A549 (cell line): ENCODE measurements around the gene CMTM2.

Experiments used
- EP300 ChIP-seq, 2 experiments: fragments of >200 bp; sonication (Bioruptor Twin); formaldehyde crosslinking; IDR thresholded peaks; 2 replicates in 1 of 2; 3 replicates in 1 of 2; pipeline ENCODE4 v1.6.1; 2016 to 2017
- HDAC2 ChIP-seq: fragments of 200-600 bp; sonication (generic); IDR thresholded peaks from 2 replicates; pipeline ENCODE4 v1.6.1; 2016
- TF ChIP-seq, protein P1 (sequence below): fragments of >200 bp; sonication (Bioruptor Twin); formaldehyde crosslinking; IDR thresholded peaks from 3 replicates; pipeline ENCODE4 v1.5.1; 2016

DNA sequence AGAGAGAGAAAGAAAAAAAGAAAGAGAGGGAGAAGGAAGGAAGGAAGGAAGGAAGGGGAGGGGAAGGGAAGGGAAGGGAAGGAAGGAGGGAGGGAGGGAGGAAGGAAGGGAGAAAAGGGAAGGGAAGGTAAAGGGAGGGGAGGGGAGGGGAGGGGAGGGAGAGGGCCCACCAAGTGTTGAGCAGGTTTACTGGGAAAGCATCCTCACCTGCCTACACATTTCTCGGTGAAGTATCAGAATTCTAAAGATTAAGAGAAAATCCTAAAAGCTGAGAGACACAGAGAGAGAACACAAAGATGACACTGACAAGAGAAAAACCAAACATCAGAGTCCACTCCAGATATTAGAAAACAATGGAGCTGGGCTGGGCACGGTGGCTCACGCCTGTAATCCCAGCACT is 13.0 kb downstream of the CMTM2 start:
- no peak for TF ChIP-seq EP300 (IDR thresholded peaks at IDR 0.05)
- TF ChIP-seq, protein P1, sequence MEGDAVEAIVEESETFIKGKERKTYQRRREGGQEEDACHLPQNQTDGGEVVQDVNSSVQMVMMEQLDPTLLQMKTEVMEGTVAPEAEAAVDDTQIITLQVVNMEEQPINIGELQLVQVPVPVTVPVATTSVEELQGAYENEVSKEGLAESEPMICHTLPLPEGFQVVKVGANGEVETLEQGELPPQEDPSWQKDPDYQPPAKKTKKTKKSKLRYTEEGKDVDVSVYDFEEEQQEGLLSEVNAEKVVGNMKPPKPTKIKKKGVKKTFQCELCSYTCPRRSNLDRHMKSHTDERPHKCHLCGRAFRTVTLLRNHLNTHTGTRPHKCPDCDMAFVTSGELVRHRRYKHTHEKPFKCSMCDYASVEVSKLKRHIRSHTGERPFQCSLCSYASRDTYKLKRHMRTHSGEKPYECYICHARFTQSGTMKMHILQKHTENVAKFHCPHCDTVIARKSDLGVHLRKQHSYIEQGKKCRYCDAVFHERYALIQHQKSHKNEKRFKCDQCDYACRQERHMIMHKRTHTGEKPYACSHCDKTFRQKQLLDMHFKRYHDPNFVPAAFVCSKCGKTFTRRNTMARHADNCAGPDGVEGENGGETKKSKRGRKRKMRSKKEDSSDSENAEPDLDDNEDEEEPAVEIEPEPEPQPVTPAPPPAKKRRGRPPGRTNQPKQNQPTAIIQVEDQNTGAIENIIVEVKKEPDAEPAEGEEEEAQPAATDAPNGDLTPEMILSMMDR: no peak
- no peak for TF ChIP-seq HDAC2
